DND-41 (cell line): ENCODE data around the gene MAPKBP1.

Experiments used
- ATAC-seq: fragments of 200-7000 bp; cut with Tn5 transposase; 3 replicates; pipeline ENCODE4 v1.9.1; 2021; ENCODE audit warnings: low read depth; ENCODE audit not compliant: insufficient read depth
- DNase-seq: peaks from one replicate; pipeline ENCODE4 v3.0.0-alpha.2; 2020
- H2AFZ ChIP-seq: 2 replicates; pipeline ENCODE4 v1.6.0; 2012; ENCODE audit warnings: low read depth, low read length
- H3K27ac ChIP-seq: 2 replicates; pipeline ENCODE4 v1.5.1; 2012; ENCODE audit warnings: low read length, inconsistent platforms
- H3K27me3 ChIP-seq: fragments of 200-600 bp; sonication (generic); 2 replicates; pipeline ENCODE4 v1.6.0; 2012; ENCODE audit warnings: low read length, mild to moderate bottlenecking, inconsistent platforms; ENCODE audit not compliant: insufficient read depth, poor library complexity
- H3K36me3 ChIP-seq: 2 replicates; pipeline ENCODE4 v1.5.1; 2012; ENCODE audit warnings: low read length, inconsistent platforms; ENCODE audit not compliant: insufficient read depth
- H3K4me1 ChIP-seq: 2 replicates; pipeline ENCODE4 v1.5.1; 2012; ENCODE audit warnings: mild to moderate bottlenecking, low read length; ENCODE audit not compliant: insufficient read depth
- H3K4me2 ChIP-seq: 2 replicates; pipeline ENCODE4 v1.6.0; 2012; ENCODE audit warnings: mild to moderate bottlenecking, moderate library complexity, low read length, inconsistent platforms; ENCODE audit not compliant: insufficient read depth
- H3K4me3 ChIP-seq, 2 experiments: fragments of 200-600 bp in 1 of 2; shearing (Covaris generic) in 1 of 2; 2 replicates each; pipeline ENCODE4 v1.5.1; 2012 to 2016; ENCODE audit warnings: inconsistent platforms in 2 of 2, low read length in 2 of 2, mild to moderate bottlenecking in 2 of 2, low read depth in 1 of 2, moderate library complexity in 1 of 2
- H3K79me2 ChIP-seq: 2 replicates; pipeline ENCODE4 v1.6.0; 2012; ENCODE audit warnings: low read length, inconsistent platforms; ENCODE audit not compliant: insufficient read depth
- H3K9ac ChIP-seq: 2 replicates; pipeline ENCODE4 v1.6.0; 2012; ENCODE audit warnings: low read depth, mild to moderate bottlenecking, inconsistent platforms, low read length, moderate library complexity
- H3K9me3 ChIP-seq: 2 replicates; pipeline ENCODE4 v1.5.1; 2012; ENCODE audit warnings: low read length, moderate library complexity, mild to moderate bottlenecking, inconsistent platforms; ENCODE audit not compliant: insufficient read depth, severe bottlenecking
- H4K20me1 ChIP-seq: 2 replicates; pipeline ENCODE4 v1.6.0; 2012; ENCODE audit warnings: low read length; ENCODE audit not compliant: insufficient read depth
- CTCF ChIP-seq: IDR thresholded peaks from 2 replicates; pipeline ENCODE4 v1.5.1; 2012; ENCODE audit warnings: borderline replicate concordance, low read length, moderate library complexity, mild to moderate bottlenecking; ENCODE audit not compliant: poor library complexity, severe bottlenecking; ENCODE audit errors: extremely low read depth
- EZH2 ChIP-seq: IDR thresholded peaks from 3 replicates; pipeline ENCODE4 v1.6.1; 2012; ENCODE audit warnings: borderline replicate concordance, low read depth, mild to moderate bottlenecking, moderate library complexity, low read length, inconsistent platforms; ENCODE audit not compliant: severe bottlenecking

The MAPKBP1 gene

GRCh38 chr15:41780727-41781126, 6.4 kb downstream of the MAPKBP1 start:
- no peak overlapping the region for H3K9ac ChIP-seq
- no peaks in the 10 kb centered on the region for H3K9me3 ChIP-seq
- DNase-seq (no peak), ATAC-seq (no peak)
- H3K4me3 ChIP-seq: no peak overlapping the region
- no peaks in the 10 kb centered on the region for H4K20me1 ChIP-seq
- no peak overlapping the region for H3K27ac ChIP-seq
- peaks cover 66% of the 10 kb centered on the region for H3K79me2 ChIP-seq
- no peaks in the 10 kb centered on the region for H3K27me3 ChIP-seq
- no peak overlapping the region for H2AFZ ChIP-seq
- no peak for TF ChIP-seq EZH2
- no peak for TF ChIP-seq CTCF
- peaks cover 25% of the 10 kb centered on the region for H3K4me1 ChIP-seq
- H3K4me2 ChIP-seq: no peak overlapping the region
- H3K36me3 ChIP-seq: no peaks in the 10 kb centered on the region

GRCh38 chr15:41782371-41783282, 8.3 kb downstream of the MAPKBP1 start:
- no peak for DNase-seq
- Histone ChIP-seq H3K4me3 (no peak overlapping the region), H3K36me3 (no peaks in the 10 kb centered on the region), H4K20me1 (no peaks in the 10 kb centered on the region), H3K27me3 (no peaks in the 10 kb centered on the region), H2AFZ (no peak overlapping the region), H3K9ac (no peak overlapping the region), H3K4me2 (no peak overlapping the region), H3K4me1 (peaks cover 8% of the 10 kb centered on the region), H3K27ac (no peak overlapping the region; the same call in 1 of the 2 replicates), H3K79me2 (peaks cover 52% of the 10 kb centered on the region), H3K9me3 (no peaks in the 10 kb centered on the region)
- no peak for TF ChIP-seq CTCF
- no peak for TF ChIP-seq EZH2
- ATAC-seq: no peak

- TF ChIP-seq EZH2 (no peak), CTCF (no peak)
Measured at GRCh38 chr15:41783296-41783695, 9.0 kb downstream of the MAPKBP1 start.

More at GRCh38 chr15:41783296-41783695, 9.0 kb downstream of the MAPKBP1 start:
- Histone ChIP-seq H3K36me3 (no peaks in the 10 kb centered on the region), H3K79me2 (peaks cover 46% of the 10 kb centered on the region), H2AFZ (no peak overlapping the region), H3K27ac (no peak overlapping the region; the same call in 1 of the 2 replicates), H3K9me3 (no peaks in the 10 kb centered on the region), H3K4me1 (peaks cover 1% of the 10 kb centered on the region; the same call in 1 of the 2 replicates), H3K27me3 (no peaks in the 10 kb centered on the region), H4K20me1 (peaks cover 2% of the 10 kb centered on the region; the same call in 1 of the 2 replicates), H3K4me2 (no peak overlapping the region), H3K4me3 (no peak overlapping the region), H3K9ac (no peak overlapping the region)
- ATAC-seq (no peak), DNase-seq (no peak)
